ENCODE measurements around the gene HPCAL1. TPM values are rescaled to one million over a fixed set of nuclear protein-coding genes. Genes with fewer than 3 reads are reported as not detected.
A peak's percentile ranks its signal among the peaks of the same experiment; 100 is the strongest.

Gene HPCAL1
- total RNA-seq, 1 experiment from 2014 or later, result 26.9 TPM

DNA sequence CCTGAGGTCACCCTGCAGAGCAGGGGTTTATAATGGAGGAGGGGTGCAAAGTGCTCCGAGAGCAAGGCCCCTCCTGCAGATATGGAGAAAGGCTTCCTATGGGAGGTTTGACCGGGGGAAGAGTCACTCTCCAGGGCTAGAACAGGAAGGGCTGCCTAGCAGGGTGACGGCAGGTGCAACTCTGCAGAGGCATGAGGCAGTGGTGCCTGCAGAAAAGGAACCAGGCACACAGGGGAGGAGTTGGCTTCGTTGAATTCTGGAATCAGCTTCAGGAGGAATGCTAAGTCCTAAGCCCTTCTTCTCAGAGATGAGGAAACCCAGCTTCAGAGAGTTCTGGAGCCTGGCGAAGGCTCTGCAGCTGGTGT is 17.5 kb upstream of the HPCAL1 start:
- intact Hi-C loops (cut with micrococcal nuclease; ENCODE audit: unreplicated experiment), result no loop called here
- TF ChIP-seq, protein P1, sequence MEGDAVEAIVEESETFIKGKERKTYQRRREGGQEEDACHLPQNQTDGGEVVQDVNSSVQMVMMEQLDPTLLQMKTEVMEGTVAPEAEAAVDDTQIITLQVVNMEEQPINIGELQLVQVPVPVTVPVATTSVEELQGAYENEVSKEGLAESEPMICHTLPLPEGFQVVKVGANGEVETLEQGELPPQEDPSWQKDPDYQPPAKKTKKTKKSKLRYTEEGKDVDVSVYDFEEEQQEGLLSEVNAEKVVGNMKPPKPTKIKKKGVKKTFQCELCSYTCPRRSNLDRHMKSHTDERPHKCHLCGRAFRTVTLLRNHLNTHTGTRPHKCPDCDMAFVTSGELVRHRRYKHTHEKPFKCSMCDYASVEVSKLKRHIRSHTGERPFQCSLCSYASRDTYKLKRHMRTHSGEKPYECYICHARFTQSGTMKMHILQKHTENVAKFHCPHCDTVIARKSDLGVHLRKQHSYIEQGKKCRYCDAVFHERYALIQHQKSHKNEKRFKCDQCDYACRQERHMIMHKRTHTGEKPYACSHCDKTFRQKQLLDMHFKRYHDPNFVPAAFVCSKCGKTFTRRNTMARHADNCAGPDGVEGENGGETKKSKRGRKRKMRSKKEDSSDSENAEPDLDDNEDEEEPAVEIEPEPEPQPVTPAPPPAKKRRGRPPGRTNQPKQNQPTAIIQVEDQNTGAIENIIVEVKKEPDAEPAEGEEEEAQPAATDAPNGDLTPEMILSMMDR (IDR thresholded peaks at IDR 0.05; ENCODE audit: insufficient read depth in 1 of 2, low read depth in 1 of 2, low read length in 1 of 2, severe bottlenecking in 1 of 2, unreplicated experiment in 1 of 2), result no peak

DNA sequence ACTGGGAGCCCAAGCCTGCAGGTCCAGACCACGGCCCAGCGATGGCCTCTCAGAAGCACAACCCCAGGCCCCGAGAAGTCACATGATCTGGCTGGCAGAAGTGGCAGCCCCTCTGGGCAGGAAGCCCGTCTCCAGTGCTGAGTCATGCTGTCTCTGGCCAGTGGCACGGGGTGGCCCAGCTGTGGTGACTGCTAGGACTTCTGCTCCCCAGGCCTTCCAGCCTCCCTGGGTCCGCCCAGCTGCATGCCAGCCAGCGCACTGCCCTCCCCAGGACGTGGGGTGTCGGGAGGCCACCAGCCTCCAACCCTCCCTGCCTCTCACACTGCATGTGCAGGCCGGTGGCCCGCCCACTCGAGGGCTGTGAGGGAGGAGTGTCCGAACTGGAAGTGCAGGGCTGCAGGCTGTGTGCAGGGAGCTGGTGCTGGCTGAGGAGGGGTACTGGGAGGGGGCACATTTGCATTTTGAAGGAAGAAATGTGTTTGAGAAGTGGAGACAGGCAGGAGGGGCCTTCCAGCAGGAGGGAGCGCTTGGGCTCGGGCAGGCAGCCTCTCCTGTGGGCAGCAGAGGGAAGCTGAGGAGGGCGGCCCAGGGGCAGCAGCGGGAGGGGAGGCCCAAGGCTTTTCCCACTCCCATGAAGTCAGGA is 17.0 kb upstream of the HPCAL1 start:
- Mint-ChIP-seq H3K4me1 (ENCODE audit: low read depth, unreplicated experiment) (peaks cover 11% of the 10 kb centered on the region), H3K27ac (ENCODE audit: unreplicated experiment) (peak overlapping the region; percentile 10), H3K36me3 (ENCODE audit: insufficient read depth, unreplicated experiment) (no peaks in the 10 kb centered on the region), H3K4me3 (ENCODE audit: unreplicated experiment) (no peak overlapping the region), H3K27me3 (ENCODE audit: insufficient read depth, unreplicated experiment) (no peaks in the 10 kb centered on the region), H3K9me3 (ENCODE audit: unreplicated experiment) (no peaks in the 10 kb centered on the region)
- BruUV-seq (replicated peaks), result no TSS peak
- ChIA-PET CTCF (interaction anchor here (0.7 to 1.5 kb wide), 2 partner anchors 123 to 149 kb away, joined by 3 to 6 read pairs; no protein-coding TSS in a partner anchor), POLR2A (no interaction called here)
- peaks cover 16% of the 10 kb centered on the region for H3K4me1 ChIP-seq
- TF ChIP-seq, protein P1 (IDR thresholded peaks at IDR 0.05; ENCODE audit: insufficient read depth in 1 of 2, low read depth in 1 of 2, low read length in 1 of 2, severe bottlenecking in 1 of 2, unreplicated experiment in 1 of 2), result no peak
- DNase-seq, result peak; percentile 25 to 49
- intact Hi-C loops (cut with micrococcal nuclease; ENCODE audit: unreplicated experiment), result no loop called here
- no peaks in the 10 kb centered on the region for H3K36me3 ChIP-seq (ENCODE audit: control insufficient read depth, insufficient read depth, low read length)
- H3K4me3 ChIP-seq (ENCODE audit: low read depth, low read length), result no peak overlapping the region
- H3K27me3 ChIP-seq (replicated peaks; ENCODE audit: control insufficient read depth, insufficient read depth, low read length), result no peaks in the 10 kb centered on the region
- H3K9me3 ChIP-seq, result no peaks in the 10 kb centered on the region

More for the DNA sequence above, 17.5 kb upstream of the HPCAL1 start:
- no peak overlapping the region for H3K4me3 ChIP-seq (ENCODE audit: low read depth, low read length)
- peaks cover 11% of the 10 kb centered on the region for H3K4me1 Mint-ChIP-seq (ENCODE audit: low read depth, unreplicated experiment)
- H3K9me3 Mint-ChIP-seq (ENCODE audit: unreplicated experiment), result no peaks in the 10 kb centered on the region
- no peaks in the 10 kb centered on the region for H3K36me3 Mint-ChIP-seq (ENCODE audit: insufficient read depth, unreplicated experiment)
- no peaks in the 10 kb centered on the region for H3K9me3 ChIP-seq
- no peak overlapping the region for H3K27ac Mint-ChIP-seq (ENCODE audit: unreplicated experiment)
- POLR2A ChIA-PET, result no interaction called here
- no TSS peak for BruUV-seq (replicated peaks)
- CTCF ChIA-PET, result interaction anchor here (1.5 kb wide), 1 partner anchor 149 kb away, joined by 3 read pairs; no protein-coding TSS in a partner anchor
- H3K36me3 ChIP-seq (ENCODE audit: control insufficient read depth, insufficient read depth, low read length), result no peaks in the 10 kb centered on the region
- no peaks in the 10 kb centered on the region for H3K27me3 ChIP-seq (replicated peaks; ENCODE audit: control insufficient read depth, insufficient read depth, low read length)
- H3K4me1 ChIP-seq, result peaks cover 16% of the 10 kb centered on the region
- no peak for DNase-seq
- H3K27me3 Mint-ChIP-seq (ENCODE audit: insufficient read depth, unreplicated experiment), result no peaks in the 10 kb centered on the region
- no peak overlapping the region for H3K4me3 Mint-ChIP-seq (ENCODE audit: unreplicated experiment)

DNA sequence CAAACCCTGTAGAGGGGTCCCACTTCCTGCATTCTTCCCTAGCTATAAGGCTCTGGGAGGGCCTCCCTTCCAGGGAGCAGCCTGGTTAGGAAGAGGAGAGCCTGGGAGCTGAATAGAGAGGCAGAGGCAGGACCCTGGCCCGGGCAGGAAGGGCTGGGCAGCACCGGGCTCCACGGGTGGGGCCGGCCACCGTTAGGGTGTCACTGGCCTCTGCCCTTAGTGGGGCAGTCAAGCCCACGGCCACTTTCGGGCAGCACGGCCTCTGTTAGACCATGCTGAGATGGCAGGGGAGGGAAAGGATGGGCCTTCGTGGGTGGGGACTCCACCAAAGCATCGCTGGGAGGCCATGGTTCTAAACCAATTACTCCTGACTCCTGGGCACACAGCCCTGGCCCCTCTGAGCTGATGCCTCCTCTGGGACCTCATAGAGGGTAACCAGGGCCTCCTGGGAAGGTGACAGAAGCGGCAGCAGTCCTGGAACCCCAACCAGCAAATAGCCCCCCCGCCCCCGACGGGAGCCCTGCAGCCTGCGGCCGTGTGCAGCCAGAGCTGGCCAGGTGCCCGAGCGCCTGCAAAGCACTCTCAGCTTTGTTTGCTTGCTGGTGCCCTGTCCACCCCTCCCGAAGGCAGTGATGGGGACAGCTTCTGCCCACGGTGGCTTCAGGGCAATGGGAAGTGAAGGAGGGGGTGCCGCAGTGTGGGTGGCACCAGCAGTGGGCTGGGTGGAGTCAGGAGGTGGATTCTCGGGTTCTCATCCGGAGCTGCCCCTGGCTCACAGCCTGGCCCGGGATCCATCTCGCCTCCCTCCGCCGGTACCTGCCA is 16.3 kb upstream of the HPCAL1 start:
- Histone ChIP-seq H3K36me3 (ENCODE audit: control insufficient read depth, insufficient read depth, low read length) (no peaks in the 10 kb centered on the region), H3K27me3 (replicated peaks; ENCODE audit: control insufficient read depth, insufficient read depth, low read length) (no peaks in the 10 kb centered on the region), H3K4me3 (ENCODE audit: low read depth, low read length) (no peak overlapping the region), H3K9me3 (no peaks in the 10 kb centered on the region), H3K4me1 (peaks cover 16% of the 10 kb centered on the region)
- no peaks in the 10 kb centered on the region for H3K9me3 Mint-ChIP-seq (ENCODE audit: unreplicated experiment)
- BruUV-seq (replicated peaks), result no TSS peak
- H3K27ac Mint-ChIP-seq (ENCODE audit: unreplicated experiment), result peak overlapping the region; percentile 10
- H3K4me3 Mint-ChIP-seq (ENCODE audit: unreplicated experiment), result no peak overlapping the region
- POLR2A ChIA-PET, result no interaction called here
- peaks cover 11% of the 10 kb centered on the region for H3K4me1 Mint-ChIP-seq (ENCODE audit: low read depth, unreplicated experiment)
- intact Hi-C loops (cut with micrococcal nuclease; ENCODE audit: unreplicated experiment), result no loop called here
- no peaks in the 10 kb centered on the region for H3K36me3 Mint-ChIP-seq (ENCODE audit: insufficient read depth, unreplicated experiment)
- H3K27me3 Mint-ChIP-seq (ENCODE audit: insufficient read depth, unreplicated experiment), result no peaks in the 10 kb centered on the region
- CTCF ChIA-PET, result interaction anchor here (0.7 to 1.5 kb wide), 2 partner anchors 122 to 148 kb away, joined by 3 to 6 read pairs; no protein-coding TSS in a partner anchor
- TF ChIP-seq, protein P1 (IDR thresholded peaks at IDR 0.05; ENCODE audit: insufficient read depth in 1 of 2, low read depth in 1 of 2, low read length in 1 of 2, severe bottlenecking in 1 of 2, unreplicated experiment in 1 of 2), result no peak
- DNase-seq, result peak in 1 of 2 experiments; percentile 27

Measured in Caco-2 (cell line).